HEK293 (cell line): Measurements from ENCODE around the gene AGAP3.

ENCODE experiments used
- CTCF ChIA-PET: fragments of 350-600 bp; formaldehyde crosslinking; extraction: SDS; loops from one replicate; lab custom pipeline; 2021; ENCODE audit warnings: antibody characterized with exemption; lab: Yijun Ruan, JAX
- POLR2A ChIA-PET: fragments of 300-600 bp; formaldehyde crosslinking; extraction: SDS; loops from one replicate; lab custom pipeline; 2020; ENCODE audit warnings: antibody characterized with exemption, inconsistent platforms; lab: Yijun Ruan, JAX
- H3K27ac ChIP-seq: fragments of 200-500 bp; sonication (Bioruptor generic); 2 replicates; pipeline ENCODE4 v1.5.1; 2014; ENCODE audit warnings: low read depth, low read length, control low read depth, inconsistent platforms; ENCODE audit errors: extremely low read depth
- H3K36me3 ChIP-seq, 2 experiments: fragments of 200-500 bp in 1 of 2; sonication (Bioruptor generic) in 1 of 2; 1 replicate in 1 of 2; 2 replicates in 1 of 2; pipeline ENCODE4 v1.5.1; 2014 to 2017; ENCODE audit warnings: inconsistent platforms in 2 of 2, low read length in 2 of 2; ENCODE audit not compliant: control insufficient read depth in 2 of 2, insufficient read depth in 1 of 2
- H3K4me1 ChIP-seq: fragments of 200-500 bp; sonication (Bioruptor generic); 2 replicates; pipeline ENCODE4 v1.5.1; 2014; ENCODE audit warnings: mild to moderate bottlenecking, low read length, inconsistent platforms; ENCODE audit not compliant: control insufficient read depth, insufficient read depth
- H3K4me3 ChIP-seq: 2 replicates; pipeline ENCODE4 v1.5.1; 2011; ENCODE audit warnings: low read depth, mild to moderate bottlenecking, control low read depth, low read length, moderate library complexity
- H3K9me3 ChIP-seq: fragments of 200-500 bp; sonication (Bioruptor generic); 2 replicates; pipeline ENCODE4 v1.5.1; 2014; ENCODE audit warnings: low read depth, low read length, inconsistent platforms; ENCODE audit not compliant: control insufficient read depth, insufficient read depth
- GLIS1 ChIP-seq: fragments of 450-650 bp; formaldehyde crosslinking; IDR thresholded peaks from 2 replicates; pipeline ENCODE4 v1.5.1; 2016; ENCODE audit warnings: missing biosample characterization, missing genetic modification characterization
- KLF17 ChIP-seq: fragments of 450-650 bp; formaldehyde crosslinking; IDR thresholded peaks from 2 replicates; pipeline ENCODE4 v1.5.1; 2016; ENCODE audit warnings: missing biosample characterization, missing genetic modification characterization
- PATZ1 ChIP-seq: fragments of 450-650 bp; formaldehyde crosslinking; IDR thresholded peaks from 2 replicates; pipeline ENCODE4 v1.5.1; 2016; ENCODE audit warnings: missing biosample characterization, missing genetic modification characterization
- SP2 ChIP-seq: fragments of 450-650 bp; formaldehyde crosslinking; IDR thresholded peaks from 2 replicates; pipeline ENCODE4 v1.5.1; 2016; ENCODE audit warnings: missing biosample characterization, missing genetic modification characterization
- ZBTB1 ChIP-seq: fragments of 450-650 bp; formaldehyde crosslinking; IDR thresholded peaks from 2 replicates; pipeline ENCODE4 v1.5.1; 2016; ENCODE audit warnings: missing biosample characterization, missing genetic modification characterization
- ZBTB11 ChIP-seq: fragments of 450-650 bp; formaldehyde crosslinking; conservative IDR thresholded peaks from 2 replicates; pipeline ENCODE4 v1.5.1; 2016; ENCODE audit warnings: low read depth, missing biosample characterization, missing genetic modification characterization
- ZBTB20 ChIP-seq: fragments of 450-650 bp; formaldehyde crosslinking; IDR thresholded peaks from 2 replicates; pipeline ENCODE4 v1.5.1; 2016; ENCODE audit warnings: missing biosample characterization, missing genetic modification characterization
- ZFHX2 ChIP-seq: fragments of 450-650 bp; formaldehyde crosslinking; conservative IDR thresholded peaks from 2 replicates; pipeline ENCODE4 v1.5.1; 2016; ENCODE audit warnings: missing biosample characterization, missing genetic modification characterization
- ZFP3 ChIP-seq: fragments of 450-650 bp; formaldehyde crosslinking; IDR thresholded peaks from 2 replicates; pipeline ENCODE4 v1.5.1; 2016; ENCODE audit warnings: low read depth, missing biosample characterization, missing genetic modification characterization
- ZIC2 ChIP-seq: fragments of 450-650 bp; formaldehyde crosslinking; IDR thresholded peaks from 2 replicates; pipeline ENCODE4 v1.5.1; 2016; ENCODE audit warnings: missing biosample characterization, missing genetic modification characterization
- ZNF175 ChIP-seq: fragments of 450-650 bp; formaldehyde crosslinking; IDR thresholded peaks from 2 replicates; pipeline ENCODE4 v1.5.1; 2016; ENCODE audit warnings: missing biosample characterization, missing genetic modification characterization
- ZNF19 ChIP-seq: fragments of 450-650 bp; formaldehyde crosslinking; IDR thresholded peaks from 2 replicates; pipeline ENCODE4; 2016; ENCODE audit warnings: missing biosample characterization, missing genetic modification characterization, low read depth
- ZNF24 ChIP-seq: fragments of 450-650 bp; formaldehyde crosslinking; IDR thresholded peaks from 2 replicates; pipeline ENCODE4 v1.5.1; 2016; ENCODE audit warnings: missing biosample characterization, missing genetic modification characterization
- ZNF341 ChIP-seq: fragments of 450-650 bp; formaldehyde crosslinking; IDR thresholded peaks from 2 replicates; pipeline ENCODE4; 2016; ENCODE audit warnings: low read depth, missing biosample characterization, missing genetic modification characterization
- ZNF354C ChIP-seq: fragments of 450-650 bp; formaldehyde crosslinking; IDR thresholded peaks from 2 replicates; pipeline ENCODE4 v1.5.1; 2016; ENCODE audit warnings: missing biosample characterization, missing genetic modification characterization, low read depth, borderline replicate concordance
- ZNF366 ChIP-seq: fragments of 450-650 bp; formaldehyde crosslinking; conservative IDR thresholded peaks from 2 replicates; pipeline ENCODE4 v1.5.1; 2016; ENCODE audit warnings: missing biosample characterization, missing genetic modification characterization
- ZNF561 ChIP-seq: fragments of 450-650 bp; IDR thresholded peaks from 2 replicates; pipeline ENCODE4 v1.5.1; 2018; ENCODE audit warnings: missing biosample characterization, missing genetic modification characterization, borderline replicate concordance
- ZNF600 ChIP-seq: fragments of 450-650 bp; formaldehyde crosslinking; IDR thresholded peaks from 2 replicates; pipeline ENCODE4 v1.5.1; 2016; ENCODE audit warnings: missing biosample characterization, missing genetic modification characterization
- ZNF692 ChIP-seq: fragments of 450-650 bp; formaldehyde crosslinking; IDR thresholded peaks from 2 replicates; pipeline ENCODE4 v1.5.1; 2016; ENCODE audit warnings: missing biosample characterization, missing genetic modification characterization
- ZNF837 ChIP-seq: fragments of 450-650 bp; formaldehyde crosslinking; IDR thresholded peaks from 2 replicates; pipeline ENCODE4 v1.5.1; 2016; ENCODE audit warnings: missing biosample characterization, missing genetic modification characterization
- ZSCAN16 ChIP-seq: fragments of 450-650 bp; formaldehyde crosslinking; IDR thresholded peaks from 2 replicates; pipeline ENCODE4 v1.5.1; 2016; ENCODE audit warnings: missing biosample characterization, missing genetic modification characterization
- ZSCAN18 ChIP-seq: fragments of 450-650 bp; formaldehyde crosslinking; IDR thresholded peaks from 2 replicates; pipeline ENCODE4 v1.5.1; 2016; ENCODE audit warnings: missing biosample characterization, missing genetic modification characterization
- ZSCAN5A ChIP-seq: fragments of 450-650 bp; formaldehyde crosslinking; IDR thresholded peaks from 2 replicates; pipeline ENCODE4 v1.5.1; 2016; ENCODE audit warnings: missing biosample characterization, missing genetic modification characterization
- ZXDB ChIP-seq: fragments of 450-650 bp; formaldehyde crosslinking; IDR thresholded peaks from 2 replicates; pipeline ENCODE4 v1.5.1; 2016; ENCODE audit warnings: missing biosample characterization, missing genetic modification characterization

AGAP3 gene

GRCh38 chr7:151088856-151089699 lies 2.8 kb downstream of the AGAP3 start:
- Histone ChIP-seq H3K36me3 (peaks cover 0 to 44% of the 10 kb centered on the region in 2 experiments; a peak in 1 of 3 replicates), H3K4me3 (no peak overlapping the region), H3K9me3 (no peaks in the 10 kb centered on the region), H3K4me1 (peaks cover 4% of the 10 kb centered on the region; the same call in 1 of the 2 replicates), H3K27ac (peak overlapping the region; percentile 14; the same call in 1 of the 2 replicates)
- POLR2A ChIA-PET, result interaction anchor here (1.0 to 1.8 kb wide), 3 partner anchors 19 to 61 kb away, joined by 3 to 4 read pairs (median 3); partner anchors contain the start of gene ABCB8
- CTCF ChIA-PET, result interaction anchor here (0.5 to 1.5 kb wide), 7 partner anchors 12 to 83 kb away, joined by 3 to 8 read pairs (median 3); no protein-coding TSS in a partner anchor
- TF ChIP-seq ZXDB (0 out of 2 replicates have a peak, but pooled peaks have one; percentile 51), SP2 (tag by site-specific recombination) (peak; percentile 82), ZNF24 (tag by site-specific recombination) (no peak), ZBTB20 (tag by site-specific recombination) (peak; percentile 84), ZBTB1 (tag by site-specific recombination) (no peak), ZNF561 (no peak), ZBTB11 (peak; percentile 93), ZNF600 (tag by site-specific recombination) (peak; percentile 95), ZNF354C (tag by site-specific recombination) (no peak), PATZ1 (tag by site-specific recombination) (peak; percentile 71; the same call in 1 of the 2 replicates), ZNF692 (tag by site-specific recombination) (0 out of 2 replicates have a peak, but pooled peaks have one; percentile 55), GLIS1 (tag by site-specific recombination) (no peak), ZIC2 (tag by site-specific recombination) (peak; percentile 88), ZSCAN5A (tag by site-specific recombination) (no peak), ZFP3 (tag by site-specific recombination) (peak; percentile 52; the same call in 1 of the 2 replicates), ZNF175 (no peak), ZNF19 (no peak), ZNF341 (tag by site-specific recombination) (peak; percentile 100), ZNF366 (tag by site-specific recombination) (0 out of 2 replicates have a peak, but pooled peaks have one; percentile 14), ZFHX2 (tag by site-specific recombination) (peak; percentile 42), KLF17 (tag by site-specific recombination) (peak; percentile 90; the same call in 1 of the 2 replicates), ZSCAN16 (tag by site-specific recombination) (no peak), ZSCAN18 (tag by site-specific recombination) (no peak), ZNF837 (tag by site-specific recombination) (no peak)
